Right hindlimb (tissue), 1 donor: ENCODE data around the gene CDC6.

Experiments
- DNase-seq: peaks from one replicate; pipeline ENCODE4 v3.0.0-alpha.2; 2018

Gene CDC6

DNA sequence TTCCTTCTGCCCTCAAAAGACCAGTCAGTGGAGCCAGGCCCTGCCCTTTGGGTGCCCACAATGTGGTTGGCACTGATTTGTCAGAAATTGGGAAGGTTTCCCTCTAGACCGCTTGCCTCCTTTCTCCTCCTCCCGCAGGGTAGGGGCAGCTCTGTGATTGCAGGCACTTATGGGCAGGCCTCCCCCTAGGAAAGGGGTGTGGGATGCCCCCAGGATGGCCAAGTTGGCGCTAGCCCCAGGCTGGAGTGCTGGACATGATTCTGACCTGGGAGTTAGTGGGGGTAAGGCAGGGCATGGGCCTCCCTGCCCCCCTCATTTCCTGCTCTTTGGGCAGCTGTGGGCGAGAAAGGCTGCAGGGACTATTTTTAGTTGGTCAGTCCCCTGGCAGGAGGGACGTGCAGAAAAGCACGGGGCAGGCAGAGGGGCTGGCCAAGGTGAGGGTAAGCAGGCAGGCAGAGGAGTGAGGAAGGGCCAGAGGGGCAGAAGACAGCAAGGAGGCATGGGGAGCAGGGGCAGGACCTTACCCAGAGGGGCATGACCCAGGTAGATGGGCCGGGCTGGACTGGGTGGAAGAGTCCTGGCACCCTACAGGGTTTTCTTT lies 24.6 kb downstream of the CDC6 start:
- DNase-seq: peak; percentile 68

DNA sequence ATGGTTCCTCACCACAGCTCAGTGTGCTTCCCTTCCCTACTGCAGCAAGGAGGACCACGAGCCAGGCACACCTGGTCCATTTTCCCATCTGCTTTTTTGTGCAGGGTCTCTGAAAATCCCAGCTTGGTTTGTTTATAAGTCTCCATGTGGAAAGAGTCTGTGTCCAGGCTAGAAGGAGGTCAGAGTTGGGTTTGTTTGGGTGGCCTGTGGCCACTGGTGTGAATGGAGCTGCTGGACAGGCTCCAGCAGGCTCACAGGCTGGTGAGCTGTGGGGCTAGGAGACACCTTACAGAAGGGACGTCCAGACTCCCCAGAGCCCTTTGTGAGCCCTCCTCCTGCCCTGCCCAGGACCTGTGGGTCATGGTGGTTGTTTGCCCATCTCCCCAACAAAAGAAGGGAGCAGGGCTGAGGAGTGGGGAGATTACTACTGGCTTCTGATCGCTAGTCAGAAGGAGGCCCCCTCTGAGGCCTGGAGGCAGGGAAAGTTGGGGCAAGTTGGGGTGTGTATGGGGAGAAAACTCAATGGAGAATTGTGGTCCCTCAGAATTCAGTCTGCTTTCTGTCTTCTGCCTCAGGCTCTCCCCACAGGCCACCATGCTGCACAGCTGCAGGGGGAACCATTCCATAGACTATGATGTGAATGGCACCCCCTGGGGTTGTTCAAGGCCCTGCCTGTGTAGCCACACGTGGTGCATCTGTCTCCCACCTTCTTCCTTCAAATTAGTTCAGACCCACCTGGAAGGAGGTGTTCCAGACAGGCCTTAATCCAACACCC lies 25.4 kb downstream of the CDC6 start:
- DNase-seq: no peak

DNA sequence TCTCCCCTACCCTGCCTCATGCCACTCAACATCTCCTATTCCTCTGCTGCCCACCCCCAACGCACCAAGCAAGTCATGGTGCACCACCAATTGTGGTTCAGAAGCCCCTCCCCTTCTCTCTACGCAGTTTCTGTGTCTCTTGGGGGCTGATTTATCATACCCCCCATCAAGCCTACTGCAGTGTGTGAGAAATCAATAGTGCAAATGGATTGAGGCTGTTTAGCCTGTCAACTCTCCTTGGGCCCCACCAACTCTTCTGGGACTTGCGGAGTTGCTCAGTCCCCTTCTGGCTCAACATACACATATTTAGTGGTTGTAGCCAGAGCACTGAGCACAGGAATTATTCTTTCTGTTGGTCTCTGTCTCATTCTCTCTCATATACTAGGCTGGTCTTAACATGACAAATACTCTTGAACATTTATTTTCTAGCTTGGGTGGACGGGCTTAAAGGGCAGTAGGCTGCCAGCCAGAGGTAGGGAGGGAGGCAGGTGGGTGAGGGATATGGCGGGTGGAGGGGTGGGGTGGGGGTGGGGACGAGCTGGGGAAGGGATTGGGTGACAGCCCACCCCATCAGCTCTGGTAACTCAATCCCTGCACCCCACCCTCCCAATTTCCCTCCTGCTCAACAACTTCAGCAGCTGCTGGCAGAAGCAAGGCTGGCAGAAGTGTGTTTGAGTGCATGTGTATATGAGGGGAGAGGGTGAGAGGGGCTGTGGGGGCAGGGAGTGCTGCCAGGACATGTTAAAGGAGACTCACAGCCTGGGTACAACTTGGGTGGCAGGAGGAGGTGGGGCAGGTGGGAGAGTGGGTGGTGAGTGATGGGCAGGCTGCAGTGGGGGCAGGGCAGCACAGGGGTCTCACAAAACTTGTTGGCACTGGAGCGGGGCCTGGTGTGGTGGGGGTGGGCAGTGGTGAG lies 26.2 kb downstream of the CDC6 start:
- DNase-seq: peak; percentile 82

DNA sequence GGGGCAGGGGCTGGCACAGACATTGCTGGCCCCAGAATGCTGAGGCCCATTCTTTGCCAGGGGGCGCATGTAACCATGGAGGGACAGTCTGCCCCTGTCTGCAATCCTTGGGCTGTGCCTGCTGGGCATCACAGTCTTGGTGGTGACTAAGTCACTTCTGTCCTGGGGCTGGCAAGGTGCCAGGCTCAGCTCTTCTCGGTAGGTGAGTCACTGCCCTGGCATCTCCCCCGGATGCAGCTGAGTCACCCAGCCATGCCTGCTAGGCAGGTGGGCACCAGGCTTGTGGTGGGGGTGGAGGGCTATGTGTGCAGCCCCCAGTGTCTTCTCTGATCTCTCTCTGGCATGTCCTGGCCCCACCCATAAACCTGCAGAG lies 26.9 kb downstream of the CDC6 start:
- DNase-seq: peak; percentile 76

DNA sequence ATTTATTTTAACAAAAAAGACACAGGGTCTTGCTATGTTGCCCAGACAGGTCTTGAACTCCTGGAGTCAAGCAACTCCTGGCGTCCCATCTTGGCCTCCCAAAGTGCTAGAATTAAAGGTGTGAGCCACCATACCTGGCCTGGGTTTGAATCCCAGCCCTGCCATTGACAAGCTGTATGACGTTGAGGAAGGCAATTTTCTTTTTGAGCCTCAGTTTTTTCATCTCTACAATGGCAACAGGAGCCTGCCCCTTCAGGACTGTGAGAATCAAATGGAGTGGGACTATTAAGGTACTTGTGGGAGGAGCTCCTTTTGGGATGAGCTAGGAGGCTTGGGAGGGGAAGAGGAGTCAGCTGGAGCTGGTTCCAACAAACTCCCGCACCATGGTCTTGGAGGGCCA lies 27.5 kb downstream of the CDC6 start:
- DNase-seq: no peak

DNA sequence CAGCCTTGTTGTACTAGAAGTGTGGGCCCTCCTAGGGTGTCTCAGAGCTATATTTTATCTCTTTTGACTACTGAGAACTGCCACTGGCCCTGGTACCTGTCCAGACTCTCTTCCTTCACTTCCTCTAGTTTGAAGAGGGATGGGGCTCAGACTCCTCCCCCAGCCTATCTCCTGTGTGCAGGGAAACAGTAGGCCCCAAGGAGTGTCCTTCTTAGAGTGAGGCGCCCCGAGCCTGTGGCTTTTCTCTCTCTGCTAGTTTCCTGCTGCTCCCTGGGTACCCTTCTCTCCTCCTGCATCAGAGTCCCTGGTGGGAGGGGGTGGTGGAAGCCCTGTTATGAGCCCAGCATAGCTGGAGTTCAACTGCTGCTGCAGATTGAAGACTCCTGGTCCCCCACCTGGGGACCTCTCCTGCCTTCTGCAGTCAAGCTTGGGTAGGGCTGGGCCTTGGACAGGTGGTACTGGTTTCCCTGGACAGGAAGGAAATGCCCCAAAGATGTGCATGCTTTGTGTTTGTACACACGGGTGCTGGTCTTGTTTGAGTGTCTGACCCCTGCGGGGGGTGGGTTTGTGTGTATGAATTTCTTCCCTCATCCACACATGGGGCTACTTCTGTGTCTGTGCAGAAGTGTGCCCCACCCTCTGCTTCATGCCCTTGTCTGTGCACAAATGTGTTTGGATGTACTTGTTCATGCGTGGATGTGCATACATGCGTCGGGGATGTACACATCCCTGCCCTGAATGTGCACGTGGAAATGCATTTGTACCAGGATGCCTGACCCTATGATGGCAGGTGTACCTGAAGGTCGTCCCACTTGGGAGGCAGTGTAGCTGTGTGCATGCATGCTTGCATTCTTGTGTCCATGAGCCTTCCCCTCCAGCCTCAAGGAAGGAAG lies 28.2 kb downstream of the CDC6 start:
- DNase-seq: no peak

DNA sequence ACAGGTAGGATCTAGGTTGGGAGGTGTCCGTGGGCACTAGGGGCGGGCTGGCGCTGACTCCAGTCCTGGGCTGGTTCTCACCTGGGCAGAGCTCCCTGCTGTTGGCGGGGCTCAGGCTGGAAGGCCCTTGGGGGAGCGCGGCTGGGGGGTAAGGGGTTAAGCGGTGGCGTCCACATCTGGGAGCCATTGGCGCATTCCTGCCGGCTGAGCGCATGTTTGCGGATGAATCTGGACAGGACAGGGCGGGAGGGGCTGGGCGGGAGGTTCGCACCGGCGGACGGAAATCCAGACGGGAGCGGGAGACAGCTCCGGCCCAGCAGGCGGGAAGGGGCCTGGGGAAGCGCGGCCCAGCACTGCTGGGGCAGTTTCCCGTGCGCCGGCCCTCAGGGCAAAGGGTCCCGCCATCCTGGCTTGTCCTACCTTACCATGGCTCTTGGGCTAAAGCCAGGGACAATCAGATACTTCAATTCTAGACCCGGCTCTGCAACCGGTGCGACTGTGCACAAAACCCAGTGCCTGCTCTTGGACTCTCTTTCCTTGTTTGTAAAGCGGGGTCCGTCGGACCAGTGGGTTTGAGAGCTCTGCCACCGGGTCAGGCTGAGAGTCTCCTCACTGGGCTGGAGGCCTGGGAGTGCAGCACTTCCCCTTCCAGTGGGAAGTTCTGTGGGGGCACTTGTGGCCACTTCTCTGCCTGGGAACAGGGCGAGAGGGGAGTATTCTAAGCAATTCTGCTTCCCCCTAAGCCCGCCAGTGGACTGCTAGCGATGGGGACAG lies 29.1 kb downstream of the CDC6 start:
- DNase-seq: peak; percentile 91

DNA sequence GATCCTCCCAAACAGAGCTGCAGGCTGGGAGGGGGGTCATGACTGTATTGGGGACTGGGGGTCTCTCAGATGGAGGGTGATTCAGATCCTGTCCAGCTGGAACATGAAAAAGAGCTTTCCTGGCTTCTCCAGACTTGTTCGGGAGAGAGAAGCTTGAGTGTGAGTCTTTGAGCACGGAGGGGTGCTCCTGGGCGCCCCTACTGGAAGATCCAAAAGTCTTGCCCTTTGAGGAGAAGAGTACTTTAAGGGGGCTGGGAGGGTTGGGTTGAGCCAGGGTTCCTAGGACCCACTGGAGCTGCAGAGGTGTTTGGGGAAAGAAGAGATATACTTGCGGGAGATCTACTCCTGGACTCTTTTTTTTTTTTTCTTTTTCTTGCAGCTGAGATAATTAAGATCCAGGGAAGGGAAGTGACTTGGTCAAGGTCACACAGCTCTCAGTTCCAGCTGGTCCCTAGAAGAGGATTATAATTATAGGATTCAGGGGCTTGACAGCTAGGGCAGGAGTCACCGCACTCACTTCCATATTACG lies 29.7 kb downstream of the CDC6 start:
- DNase-seq: peak; percentile 80

DNA sequence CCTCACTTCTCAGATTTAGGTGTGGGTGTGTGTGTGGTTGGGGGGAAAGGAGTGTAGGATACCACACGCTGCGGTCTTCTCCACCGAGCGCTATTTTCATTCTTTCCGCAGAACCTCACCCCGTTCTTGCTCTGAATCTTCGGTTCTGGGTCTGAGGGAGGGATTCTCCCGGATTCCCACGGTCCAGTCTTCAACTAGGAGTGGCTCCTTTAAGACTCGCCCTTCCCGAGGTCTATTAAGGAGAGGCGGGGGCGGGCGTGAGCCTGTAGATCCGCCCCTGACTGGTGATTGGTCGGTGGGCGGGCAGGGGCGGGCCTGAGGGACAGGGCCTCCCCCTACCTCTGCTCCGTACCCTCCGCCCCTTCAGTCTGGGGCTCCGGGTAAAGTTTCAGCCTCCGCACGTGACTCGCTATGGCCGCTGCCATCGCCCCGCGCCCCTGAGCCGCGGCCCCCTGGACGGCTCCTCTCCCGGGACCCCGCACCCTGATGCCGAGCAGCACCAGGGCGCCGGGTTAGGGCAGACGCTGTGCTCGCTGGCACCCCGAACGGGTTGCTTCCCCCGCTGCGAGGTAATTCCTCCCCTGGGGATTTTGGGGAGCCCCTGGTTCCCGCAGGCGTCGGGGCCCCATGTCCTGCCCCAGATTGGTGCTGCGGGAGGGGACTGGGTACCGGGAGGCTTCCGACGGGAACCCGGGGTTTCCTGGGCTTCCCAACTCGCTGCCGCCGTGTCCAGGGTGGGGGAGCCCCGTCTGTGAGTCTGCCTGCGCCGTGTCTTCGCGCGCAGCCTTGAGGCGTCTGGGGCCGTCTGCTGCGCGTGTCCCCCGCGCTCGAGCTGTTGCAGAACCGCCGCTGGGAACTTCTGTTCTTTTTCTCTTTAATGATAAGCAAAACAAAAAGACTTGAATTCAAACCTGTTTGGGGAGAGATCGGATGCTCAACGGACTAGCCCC lies 30.5 kb downstream of the CDC6 start:
- peak; percentile 98 for DNase-seq

DNA sequence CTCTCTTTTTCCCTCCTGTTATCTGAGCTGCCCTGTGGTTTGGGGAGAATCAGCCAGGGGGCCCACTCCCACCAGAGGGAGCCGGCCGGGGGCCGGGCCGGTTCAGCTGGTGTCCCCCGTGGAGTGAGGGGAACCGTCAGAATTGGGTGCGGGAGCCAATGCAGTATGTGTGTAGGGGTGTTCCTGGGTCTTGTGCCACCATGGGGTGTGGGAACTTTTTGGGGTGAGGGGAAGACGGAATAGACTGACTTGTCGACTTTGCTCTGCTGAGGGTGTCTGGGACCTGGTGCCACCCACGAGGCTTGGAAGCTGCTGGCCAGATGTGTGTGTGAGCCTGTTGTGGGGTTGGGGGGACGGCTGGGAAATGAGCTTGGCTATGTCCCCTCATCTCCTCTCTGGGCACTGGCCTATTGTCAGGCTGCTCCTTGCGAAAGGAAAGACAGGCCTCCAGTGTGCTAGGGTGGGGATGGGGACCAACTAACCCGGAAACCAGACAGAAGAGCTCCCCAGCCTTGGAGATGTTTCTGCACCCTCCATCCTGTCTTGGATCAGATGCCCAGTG lies 31.2 kb downstream of the CDC6 start:
- DNase-seq: peak; percentile 47

DNA sequence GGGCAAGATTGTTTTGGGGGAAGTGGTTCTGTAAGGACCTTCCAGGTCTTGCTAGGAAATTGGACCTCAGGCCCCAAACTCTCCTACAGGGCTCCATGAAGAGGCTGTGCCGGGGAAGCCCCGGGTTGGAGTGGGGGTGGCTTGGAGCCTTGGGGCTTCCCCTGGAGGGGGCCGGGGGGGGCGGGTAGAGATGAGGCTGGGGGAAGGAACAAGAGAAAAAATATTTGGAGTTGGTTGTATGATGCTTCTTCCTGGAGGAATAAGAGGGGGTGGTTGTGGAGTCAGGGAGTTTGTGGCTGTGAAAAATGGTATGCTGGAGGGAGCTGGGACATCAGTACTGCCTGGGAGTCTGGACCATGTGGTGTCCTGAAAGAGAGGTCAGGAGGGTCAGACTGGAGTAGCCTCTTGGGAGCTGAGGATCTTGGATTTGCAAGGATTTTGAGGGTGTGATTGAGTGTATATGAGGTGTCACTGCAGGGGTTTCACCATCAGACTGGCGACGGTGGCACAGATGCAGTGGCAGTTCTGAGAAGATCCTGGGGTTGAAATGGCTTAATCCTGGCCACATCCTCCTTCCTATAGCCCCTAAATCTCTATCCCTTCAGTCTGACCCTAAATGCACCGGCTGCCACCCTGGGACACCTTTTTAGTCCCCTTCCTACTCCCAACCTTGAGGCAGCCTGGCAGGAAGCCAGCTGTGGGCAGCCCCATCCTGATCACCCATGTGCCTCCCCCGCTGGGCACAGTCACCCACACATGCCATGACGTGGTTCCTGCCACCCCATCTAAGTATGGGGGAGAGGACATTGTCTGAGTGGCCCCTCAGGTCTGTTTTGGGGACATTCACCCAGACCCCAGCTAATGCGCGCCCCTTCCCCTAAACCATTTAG lies 32.2 kb downstream of the CDC6 start:
- DNase-seq: peak; percentile 52

DNA sequence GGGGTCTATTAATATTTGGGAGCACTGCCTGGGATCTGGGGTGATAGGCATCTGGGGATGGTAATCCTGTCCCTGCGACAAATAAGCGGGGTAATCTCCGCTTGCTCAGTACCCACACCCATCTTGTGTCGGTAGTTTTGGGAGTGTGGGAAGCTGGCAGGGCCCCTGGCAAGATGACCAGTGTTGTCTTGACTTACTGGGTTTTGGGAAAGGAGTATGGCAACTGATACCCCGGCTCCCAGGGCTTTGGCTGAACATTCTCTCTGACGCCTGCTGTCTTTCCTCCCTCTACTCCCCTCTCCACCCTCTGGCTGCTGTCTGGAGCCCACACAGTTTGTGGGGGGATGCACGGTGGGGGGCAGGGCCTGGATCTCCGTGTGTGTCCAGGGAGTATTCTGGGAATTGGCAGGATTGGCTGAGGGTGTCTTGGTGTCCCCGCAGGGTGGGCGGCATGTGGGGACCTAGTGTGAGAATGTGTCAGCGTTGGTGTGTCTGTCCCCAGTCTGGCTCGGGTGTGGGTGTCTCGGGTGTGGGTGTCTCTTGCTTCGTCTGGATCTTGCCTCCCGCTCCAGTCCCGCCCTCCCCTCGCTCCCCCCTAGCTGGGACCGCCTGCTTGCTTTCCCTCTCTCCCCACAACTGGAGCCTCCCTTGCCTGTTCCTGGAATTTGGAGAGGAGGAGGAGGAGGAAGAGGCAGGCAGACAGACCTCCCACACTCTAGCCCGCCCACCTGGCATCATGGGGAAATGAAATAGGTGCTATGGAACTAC lies 33.3 kb downstream of the CDC6 start:
- DNase-seq: peak; percentile 94

DNA sequence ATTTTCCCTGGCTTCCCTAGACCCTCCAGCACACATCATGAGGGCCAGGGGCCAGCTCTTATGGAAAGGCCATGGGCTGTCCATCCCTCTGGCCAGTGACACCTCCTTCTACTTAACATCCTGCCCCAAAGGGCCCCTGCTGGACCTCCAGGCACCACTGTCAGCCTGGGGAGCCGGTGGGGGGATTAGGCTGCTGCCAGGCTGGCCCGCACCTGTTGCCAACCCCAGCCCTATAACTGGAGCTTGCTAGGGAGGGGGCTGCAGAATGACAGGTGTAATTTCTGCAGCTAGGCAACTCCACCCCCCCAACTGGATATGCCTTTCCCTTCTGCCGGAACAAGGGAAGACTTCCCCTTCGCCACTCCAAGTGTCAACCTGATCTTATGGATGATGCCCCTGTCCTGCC lies 33.8 kb downstream of the CDC6 start:
- DNase-seq: no peak

DNA sequence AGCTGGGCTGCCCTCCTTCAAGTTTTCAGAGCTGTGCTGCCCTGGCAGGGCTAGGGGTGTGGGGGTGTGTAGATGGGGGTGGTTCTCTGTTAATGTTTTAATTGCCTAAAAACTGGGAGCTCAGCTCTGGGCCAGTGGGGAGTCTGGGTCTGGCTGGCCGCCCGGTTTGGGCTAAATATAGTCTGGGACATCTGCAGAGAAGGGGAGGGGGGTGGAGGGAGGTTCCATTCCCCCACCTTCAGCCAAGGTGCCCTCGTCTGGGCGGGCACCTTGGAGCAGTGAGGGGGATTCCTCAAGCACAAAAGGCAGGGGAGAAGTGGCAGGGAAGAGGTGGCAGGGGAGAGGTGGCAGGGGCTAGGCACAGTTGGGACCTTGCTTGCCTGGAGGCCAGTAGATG lies 34.3 kb downstream of the CDC6 start:
- peak; percentile 74 for DNase-seq

DNA sequence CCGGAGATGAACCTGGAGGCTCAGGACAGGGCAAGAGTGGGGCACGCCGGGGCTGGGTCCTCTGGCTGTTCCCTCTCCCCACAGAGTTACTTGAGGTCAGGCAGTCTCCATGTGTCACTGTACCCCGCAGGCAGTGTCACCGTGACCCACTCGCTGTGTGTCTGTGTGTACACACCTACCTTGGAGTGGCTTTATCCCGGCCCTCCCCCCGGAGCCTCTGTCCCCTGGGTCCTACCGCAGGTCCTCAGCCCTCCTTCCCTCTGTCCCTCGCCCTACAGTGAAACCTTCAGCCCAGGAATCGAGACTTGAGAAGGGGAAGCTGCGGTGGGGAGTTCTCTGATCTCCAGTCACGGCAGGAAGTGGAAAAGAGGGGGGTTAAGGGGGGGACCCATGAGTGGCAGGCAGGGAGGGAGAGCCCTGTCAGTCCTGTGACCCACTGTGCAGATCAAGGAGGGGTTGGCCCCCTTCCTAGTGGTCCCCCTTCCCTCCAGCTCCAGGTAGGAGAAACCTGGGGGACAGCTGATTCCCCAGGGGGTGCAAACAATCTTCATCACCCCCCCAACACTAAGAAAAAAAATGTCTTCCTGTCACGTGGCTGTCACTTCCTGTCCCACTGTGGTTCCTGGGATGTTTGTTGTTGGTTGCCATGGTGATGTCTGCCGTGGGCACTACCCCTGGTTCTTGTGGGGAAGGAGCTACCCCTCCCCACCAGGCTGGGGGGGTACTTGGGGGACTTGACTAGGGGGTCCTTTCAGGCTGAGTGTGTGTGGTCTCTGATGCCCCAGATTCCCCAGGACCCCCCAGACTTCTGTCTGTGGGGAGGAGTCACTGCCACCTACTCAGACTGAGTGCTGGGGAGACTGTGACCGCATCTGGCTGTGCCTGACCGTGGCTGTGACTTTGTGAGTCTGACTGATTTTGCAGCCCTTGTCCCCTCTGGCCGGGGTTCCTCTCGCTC lies 35.0 kb downstream of the CDC6 start:
- DNase-seq: peak; percentile 82
